ENCODE measurements around the gene SYT1.

The SYT1 gene

DNA sequence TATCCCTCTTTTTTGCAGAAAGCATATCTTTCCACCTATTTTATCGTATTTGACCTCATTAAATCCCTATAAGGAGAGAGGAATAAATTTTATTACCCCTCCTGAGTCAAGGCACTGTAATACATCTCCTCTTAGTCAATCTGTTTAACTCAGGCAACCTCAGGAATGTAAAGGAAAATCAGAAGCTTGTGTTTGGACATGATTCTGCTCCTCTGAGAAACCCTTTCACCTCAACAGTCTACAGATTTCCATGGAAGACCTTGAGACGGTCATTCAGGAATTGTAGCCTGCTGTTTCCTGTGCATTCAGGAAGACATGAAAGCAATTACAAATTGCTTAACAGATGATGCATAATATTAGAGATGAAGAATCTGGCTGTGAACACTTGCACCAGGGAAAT is 465.4 kb downstream of the SYT1 start:
- H3K9me3 ChIP-seq (ENCODE audit: control insufficient read depth, low read length): no peaks in the 10 kb centered on the region
- no peak overlapping the region for H3K27ac ChIP-seq (ENCODE audit: low read depth, low read length, severe bottlenecking)
- no peak overlapping the region for H3K4me3 ChIP-seq (ENCODE audit: extremely low read depth, insufficient read depth, low read length, poor library complexity, severe bottlenecking)
- no CpG with 5 or more reads among the region's 2 CpGs for WGBS, 2 experiments (ENCODE audit: insufficient coverage in 2 of 2)
- H3K36me3 ChIP-seq (ENCODE audit: control insufficient read depth, insufficient read depth, low read length): no peaks in the 10 kb centered on the region
- no peaks in the 10 kb centered on the region for H3K4me1 ChIP-seq (ENCODE audit: control insufficient read depth, insufficient read depth, low read length, poor library complexity, severe bottlenecking)

DNA sequence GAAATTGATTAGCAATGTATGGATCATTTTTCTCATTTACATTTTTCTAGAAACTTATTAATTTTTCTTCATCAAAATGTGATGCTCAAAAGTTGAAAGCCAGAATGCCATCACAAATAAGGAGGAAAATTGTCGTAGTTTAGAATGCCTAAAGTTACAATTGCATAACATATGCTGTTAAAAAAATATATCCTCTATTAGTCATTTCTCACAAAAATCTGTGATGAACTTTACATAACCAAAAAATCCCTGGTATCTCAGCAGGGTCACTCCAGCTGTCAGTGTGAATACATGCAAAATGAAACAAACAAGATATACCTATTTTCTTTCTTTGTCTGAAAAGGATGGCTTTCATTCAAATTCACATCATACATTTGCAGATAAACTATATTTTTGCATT is 467.3 kb downstream of the SYT1 start:
- Histone ChIP-seq H3K27ac (ENCODE audit: low read depth, low read length, severe bottlenecking) (no peak overlapping the region), H3K36me3 (ENCODE audit: control insufficient read depth, insufficient read depth, low read length) (no peaks in the 10 kb centered on the region), H3K4me1 (ENCODE audit: control insufficient read depth, insufficient read depth, low read length, poor library complexity, severe bottlenecking) (no peaks in the 10 kb centered on the region), H3K4me3 (ENCODE audit: extremely low read depth, insufficient read depth, low read length, poor library complexity, severe bottlenecking) (no peak overlapping the region), H3K9me3 (ENCODE audit: control insufficient read depth, low read length) (no peaks in the 10 kb centered on the region)
- no CpG with 5 or more reads among the region's 1 CpG for WGBS, 2 experiments (ENCODE audit: insufficient coverage in 2 of 2)

DNA sequence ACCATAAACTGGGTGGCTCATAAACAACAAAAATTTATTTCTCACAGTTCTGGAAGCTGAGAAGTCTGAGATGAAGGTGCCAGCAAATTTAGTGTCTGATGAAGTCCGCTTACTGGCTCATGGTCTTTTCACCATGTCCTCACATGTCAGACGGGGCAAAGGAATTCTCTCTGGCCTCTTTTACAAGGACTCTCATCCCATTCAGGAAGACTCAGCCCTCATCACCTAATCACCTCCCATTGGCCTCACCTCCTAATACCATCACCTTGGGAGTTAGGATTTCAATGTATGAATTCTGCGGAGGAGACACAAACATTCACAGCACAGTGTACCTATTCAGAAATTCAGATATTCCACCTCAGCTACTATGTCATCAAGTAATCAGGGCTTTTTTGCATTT is 468.6 kb downstream of the SYT1 start:
- Histone ChIP-seq H3K36me3 (ENCODE audit: control insufficient read depth, insufficient read depth, low read length) (no peaks in the 10 kb centered on the region), H3K4me3 (ENCODE audit: extremely low read depth, insufficient read depth, low read length, poor library complexity, severe bottlenecking) (no peak overlapping the region), H3K4me1 (ENCODE audit: control insufficient read depth, insufficient read depth, low read length, poor library complexity, severe bottlenecking) (no peaks in the 10 kb centered on the region), H3K9me3 (ENCODE audit: control insufficient read depth, low read length) (no peaks in the 10 kb centered on the region), H3K27ac (ENCODE audit: low read depth, low read length, severe bottlenecking) (no peak overlapping the region)
- WGBS, 2 experiments (ENCODE audit: insufficient coverage in 2 of 2): 94 to 100% methylated on average over 2 to 3 of the region's 3 CpGs

DNA sequence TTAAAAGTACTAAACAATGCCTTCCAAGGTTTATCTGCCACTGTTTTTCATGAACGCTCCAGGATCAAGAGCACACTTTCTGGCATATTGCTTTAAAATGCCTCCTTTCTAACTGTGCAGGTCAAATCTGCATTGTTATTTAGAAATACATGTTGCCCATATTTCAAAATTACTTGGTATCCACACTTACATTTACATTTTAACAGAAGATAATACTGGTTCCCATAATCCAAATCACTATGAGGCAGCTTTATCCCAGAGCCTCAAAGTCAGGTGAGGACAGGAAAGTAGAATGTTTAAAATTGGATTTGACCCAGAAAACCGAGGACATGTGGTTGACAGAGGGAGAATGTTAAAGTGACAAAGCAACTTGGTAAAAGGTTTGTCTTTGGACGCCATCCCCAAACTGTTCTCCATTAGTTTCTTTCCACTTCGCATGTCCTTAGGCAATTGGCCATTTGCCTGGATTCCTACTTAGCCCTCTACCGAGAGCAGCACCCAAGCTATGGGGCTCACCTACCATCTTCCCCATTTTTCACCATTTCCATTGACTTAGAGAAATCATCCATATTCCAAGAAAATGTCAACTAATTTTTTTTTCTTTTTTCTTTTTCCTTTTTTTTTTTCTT is 473.2 kb downstream of the SYT1 start:
- Histone ChIP-seq H3K4me1 (ENCODE audit: control insufficient read depth, insufficient read depth, low read length, poor library complexity, severe bottlenecking) (no peaks in the 10 kb centered on the region), H3K9me3 (ENCODE audit: control insufficient read depth, low read length) (no peaks in the 10 kb centered on the region), H3K27ac (ENCODE audit: low read depth, low read length, severe bottlenecking) (no peak overlapping the region), H3K4me3 (ENCODE audit: extremely low read depth, insufficient read depth, low read length, poor library complexity, severe bottlenecking) (no peak overlapping the region), H3K36me3 (ENCODE audit: control insufficient read depth, insufficient read depth, low read length) (no peaks in the 10 kb centered on the region)
- 93 to 94% methylated on average over 4 to 5 of the region's 5 CpGs for WGBS, 2 experiments (ENCODE audit: insufficient coverage in 2 of 2)

DNA sequence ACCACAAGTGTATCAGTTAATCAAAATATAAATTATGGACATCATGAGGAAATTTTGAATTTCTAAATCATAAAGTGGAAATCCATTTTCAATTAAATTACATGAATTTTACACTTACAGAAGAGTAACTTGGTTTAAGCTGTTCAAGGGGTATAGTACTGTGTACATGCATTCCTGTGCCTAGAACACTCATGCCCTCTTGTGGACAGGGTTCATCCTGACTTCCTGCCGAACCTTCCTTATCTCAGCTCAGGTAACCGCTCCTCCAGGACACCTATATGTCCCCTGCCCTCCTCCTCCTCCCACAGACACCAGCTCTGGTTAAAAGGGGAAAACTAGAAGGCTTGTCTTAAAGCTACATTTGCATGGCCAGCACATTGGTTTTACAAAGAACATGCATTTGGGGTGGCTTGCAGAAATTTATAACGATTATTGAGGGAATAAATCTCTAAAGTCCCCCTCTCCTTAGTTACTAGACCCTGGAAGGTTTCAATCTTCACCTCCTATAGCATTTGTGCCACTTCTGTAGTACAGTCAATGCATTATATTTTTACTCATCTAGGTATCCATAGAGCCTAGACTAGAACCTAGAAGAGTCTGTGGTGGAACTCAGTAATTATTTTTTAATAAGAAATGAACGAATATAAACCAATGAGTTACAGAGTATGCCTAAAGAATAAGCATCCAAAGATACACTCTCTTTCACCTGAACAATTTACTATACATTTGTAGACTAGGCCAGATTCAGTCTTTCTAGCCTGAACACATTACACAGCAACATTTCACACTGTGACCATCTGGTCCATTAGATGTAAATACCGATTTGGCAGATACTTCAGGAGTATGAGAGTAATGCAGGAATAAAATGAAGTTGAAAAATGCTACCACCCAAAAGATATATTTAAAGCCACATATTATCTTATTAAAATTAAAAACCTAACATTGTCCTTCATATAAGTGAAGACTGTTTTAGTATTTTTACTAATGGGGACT is 480.6 kb downstream of the SYT1 start:
- WGBS, 2 experiments (ENCODE audit: insufficient coverage in 2 of 2): 40 to 67% methylated on average over 1 to 2 of the region's 5 CpGs
- no peak overlapping the region for H3K4me3 ChIP-seq (ENCODE audit: extremely low read depth, insufficient read depth, low read length, poor library complexity, severe bottlenecking)
- no peaks in the 10 kb centered on the region for H3K36me3 ChIP-seq (ENCODE audit: control insufficient read depth, insufficient read depth, low read length)
- H3K9me3 ChIP-seq (ENCODE audit: control insufficient read depth, low read length): no peaks in the 10 kb centered on the region
- H3K4me1 ChIP-seq (ENCODE audit: control insufficient read depth, insufficient read depth, low read length, poor library complexity, severe bottlenecking): no peaks in the 10 kb centered on the region
- no peak overlapping the region for H3K27ac ChIP-seq (ENCODE audit: low read depth, low read length, severe bottlenecking)

DNA sequence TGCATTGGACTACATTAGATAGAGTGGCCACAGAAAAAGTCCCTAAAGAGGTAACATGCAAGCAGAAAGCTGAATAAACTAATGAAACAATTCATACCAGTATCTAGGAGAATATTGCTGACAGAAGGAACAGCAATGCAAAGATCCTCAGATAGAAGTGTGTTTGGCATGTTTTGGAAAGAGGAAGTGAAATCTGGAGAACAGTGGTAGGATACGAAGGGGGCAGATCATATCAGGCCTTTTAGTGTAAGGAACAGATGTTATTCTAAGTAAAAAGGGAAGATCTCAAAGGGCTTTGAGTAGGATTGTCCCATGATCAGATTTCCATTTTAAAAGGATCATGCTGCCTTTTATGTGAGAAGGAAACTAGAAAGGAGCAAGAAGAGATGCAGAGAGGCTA is 483.3 kb downstream of the SYT1 start:
- H3K4me1 ChIP-seq (ENCODE audit: control insufficient read depth, insufficient read depth, low read length, poor library complexity, severe bottlenecking): no peaks in the 10 kb centered on the region
- H3K9me3 ChIP-seq (ENCODE audit: control insufficient read depth, low read length): no peaks in the 10 kb centered on the region
- no peak overlapping the region for H3K4me3 ChIP-seq (ENCODE audit: extremely low read depth, insufficient read depth, low read length, poor library complexity, severe bottlenecking)
- 80 to 100% methylated on average over 1 of the region's 1 CpG for WGBS, 2 experiments (ENCODE audit: insufficient coverage in 2 of 2)
- no peak overlapping the region for H3K27ac ChIP-seq (ENCODE audit: low read depth, low read length, severe bottlenecking)
- no peaks in the 10 kb centered on the region for H3K36me3 ChIP-seq (ENCODE audit: control insufficient read depth, insufficient read depth, low read length)

DNA sequence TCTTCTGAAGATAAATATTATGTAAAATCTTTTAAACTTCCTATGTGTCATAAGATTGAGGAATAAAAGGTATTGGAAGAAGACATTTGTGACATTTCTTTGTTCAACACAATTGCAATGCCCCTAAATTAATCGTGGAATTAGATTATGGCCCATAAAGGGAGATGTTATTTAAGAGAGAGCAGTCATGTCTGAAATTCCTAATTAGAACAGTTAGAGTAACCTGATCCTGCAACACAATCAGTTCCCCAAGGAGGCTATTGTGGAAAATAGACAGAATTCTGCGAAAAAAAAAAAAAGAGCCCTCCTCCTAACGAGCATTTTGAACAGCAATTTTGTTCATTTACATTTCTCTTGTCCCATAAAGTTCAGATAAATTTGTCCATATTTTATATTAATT is 486.7 kb downstream of the SYT1 start:
- H3K4me3 ChIP-seq (ENCODE audit: extremely low read depth, insufficient read depth, low read length, poor library complexity, severe bottlenecking): no peak overlapping the region
- H3K27ac ChIP-seq (ENCODE audit: low read depth, low read length, severe bottlenecking): no peak overlapping the region
- 60 to 100% methylated on average over 1 of the region's 3 CpGs for WGBS, 2 experiments (ENCODE audit: insufficient coverage in 2 of 2)
- H3K9me3 ChIP-seq (ENCODE audit: control insufficient read depth, low read length): no peaks in the 10 kb centered on the region
- no peaks in the 10 kb centered on the region for H3K4me1 ChIP-seq (ENCODE audit: control insufficient read depth, insufficient read depth, low read length, poor library complexity, severe bottlenecking)
- H3K36me3 ChIP-seq (ENCODE audit: control insufficient read depth, insufficient read depth, low read length): peaks cover 5% of the 10 kb centered on the region

DNA sequence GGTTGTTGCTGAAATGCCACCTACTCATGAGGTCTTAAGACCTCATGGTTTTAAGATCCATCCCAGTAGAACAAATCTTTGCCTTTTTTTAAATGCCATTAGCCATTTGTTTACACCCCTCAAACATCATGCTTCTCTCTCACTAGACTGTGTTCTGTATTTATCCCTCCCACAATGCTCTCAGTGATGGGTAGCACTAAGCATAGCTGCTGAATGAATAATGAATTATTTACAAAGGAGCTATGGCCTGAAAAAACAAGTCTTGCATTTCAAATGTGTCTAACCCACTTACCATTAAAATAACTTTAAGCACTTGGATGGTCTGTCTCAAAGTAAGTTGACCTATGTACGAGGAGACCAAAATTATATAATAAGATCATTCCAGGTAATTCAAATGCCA is 491.6 kb downstream of the SYT1 start:
- H3K27ac ChIP-seq (ENCODE audit: low read depth, low read length, severe bottlenecking): no peak overlapping the region
- H3K36me3 ChIP-seq (ENCODE audit: control insufficient read depth, insufficient read depth, low read length): peaks cover 5% of the 10 kb centered on the region
- H3K4me1 ChIP-seq (ENCODE audit: control insufficient read depth, insufficient read depth, low read length, poor library complexity, severe bottlenecking): no peaks in the 10 kb centered on the region
- WGBS, 2 experiments (ENCODE audit: insufficient coverage in 2 of 2): no CpG with 5 or more reads among the region's 1 CpG
- no peak overlapping the region for H3K4me3 ChIP-seq (ENCODE audit: extremely low read depth, insufficient read depth, low read length, poor library complexity, severe bottlenecking)
- H3K9me3 ChIP-seq (ENCODE audit: control insufficient read depth, low read length): no peaks in the 10 kb centered on the region

DNA sequence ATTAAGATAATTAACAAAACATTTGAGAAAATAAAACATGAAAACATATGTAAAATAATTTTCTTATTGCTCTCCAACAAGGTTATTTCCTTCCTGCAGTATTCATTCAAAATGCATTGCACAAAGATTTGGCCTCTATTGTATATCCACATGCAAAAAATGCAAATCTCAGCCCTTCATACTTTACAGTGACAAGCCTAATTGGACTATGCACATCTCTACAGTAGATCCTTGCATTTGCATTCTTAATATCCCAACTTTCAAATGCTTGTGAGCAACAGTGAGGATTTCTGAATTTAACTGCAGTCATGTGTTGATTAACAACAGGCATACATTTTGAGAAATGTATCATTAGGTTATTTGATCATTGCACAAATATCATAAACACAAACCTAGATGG is 492.5 kb downstream of the SYT1 start:
- Histone ChIP-seq H3K27ac (ENCODE audit: low read depth, low read length, severe bottlenecking) (no peak overlapping the region), H3K4me1 (ENCODE audit: control insufficient read depth, insufficient read depth, low read length, poor library complexity, severe bottlenecking) (no peaks in the 10 kb centered on the region), H3K36me3 (ENCODE audit: control insufficient read depth, insufficient read depth, low read length) (peaks cover 5% of the 10 kb centered on the region), H3K4me3 (ENCODE audit: extremely low read depth, insufficient read depth, low read length, poor library complexity, severe bottlenecking) (no peak overlapping the region), H3K9me3 (ENCODE audit: control insufficient read depth, low read length) (no peaks in the 10 kb centered on the region)

DNA sequence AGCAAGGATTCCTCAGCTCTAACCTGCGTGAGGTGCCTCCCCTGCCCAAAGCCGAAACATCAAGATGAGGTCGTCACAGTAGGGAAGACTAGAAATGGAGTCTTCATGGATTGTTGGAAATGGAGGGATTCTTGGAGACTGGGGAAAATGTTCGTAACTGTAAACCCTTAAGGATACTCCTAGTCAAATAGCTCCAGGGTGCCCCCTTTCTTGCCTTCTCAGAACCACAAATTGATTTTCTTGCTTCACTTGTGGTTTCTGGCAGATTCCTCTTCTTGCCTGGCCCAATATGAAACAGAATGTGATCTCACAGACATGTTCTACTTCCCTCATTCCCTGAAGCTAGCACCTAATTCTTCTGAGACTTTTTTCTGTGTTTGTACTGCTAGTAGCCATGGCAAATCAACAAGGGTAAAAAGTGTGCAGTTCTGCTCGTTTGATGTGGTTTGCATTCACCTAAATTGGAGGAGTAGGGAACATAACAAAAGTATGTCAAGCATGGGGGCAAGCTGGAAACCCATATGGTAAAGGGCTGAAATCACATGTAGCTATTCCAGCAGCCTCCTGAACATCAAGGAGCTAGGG is 494.2 kb downstream of the SYT1 start:
- H3K9me3 ChIP-seq (ENCODE audit: control insufficient read depth, low read length): no peaks in the 10 kb centered on the region
- H3K27ac ChIP-seq (ENCODE audit: low read depth, low read length, severe bottlenecking): no peak overlapping the region
- peaks cover 5% of the 10 kb centered on the region for H3K36me3 ChIP-seq (ENCODE audit: control insufficient read depth, insufficient read depth, low read length)
- H3K4me3 ChIP-seq (ENCODE audit: extremely low read depth, insufficient read depth, low read length, poor library complexity, severe bottlenecking): no peak overlapping the region
- 84 to 85% methylated on average over 4 of the region's 5 CpGs for WGBS, 2 experiments (ENCODE audit: insufficient coverage in 2 of 2)
- no peaks in the 10 kb centered on the region for H3K4me1 ChIP-seq (ENCODE audit: control insufficient read depth, insufficient read depth, low read length, poor library complexity, severe bottlenecking)

DNA sequence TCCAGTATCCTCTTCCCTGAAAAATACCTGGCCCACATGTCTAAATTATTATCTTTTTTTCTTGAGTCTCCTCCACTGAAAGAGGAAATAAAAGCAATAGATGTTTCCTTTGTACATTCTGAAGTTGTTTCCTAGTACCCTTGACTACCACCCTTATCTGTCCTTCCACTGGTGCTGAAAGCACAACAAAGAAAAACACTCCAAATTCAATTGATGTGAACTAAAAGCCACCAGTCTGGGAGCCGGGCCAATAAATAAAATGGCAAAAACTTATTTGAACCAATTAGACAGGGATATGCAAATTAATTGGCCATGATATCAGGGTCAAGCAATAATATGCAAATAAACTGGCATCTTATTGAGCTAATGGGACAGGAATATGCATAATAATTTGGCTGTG is 495.7 kb downstream of the SYT1 start:
- Histone ChIP-seq H3K4me3 (ENCODE audit: extremely low read depth, insufficient read depth, low read length, poor library complexity, severe bottlenecking) (no peak overlapping the region), H3K4me1 (ENCODE audit: control insufficient read depth, insufficient read depth, low read length, poor library complexity, severe bottlenecking) (no peaks in the 10 kb centered on the region), H3K27ac (ENCODE audit: low read depth, low read length, severe bottlenecking) (no peak overlapping the region), H3K36me3 (ENCODE audit: control insufficient read depth, insufficient read depth, low read length) (no peaks in the 10 kb centered on the region), H3K9me3 (ENCODE audit: control insufficient read depth, low read length) (no peaks in the 10 kb centered on the region)
- 80% methylated on average over 1 of the region's 1 CpG; no CpG with 5 or more reads in 1 of the 2 experiments for WGBS, 2 experiments (ENCODE audit: insufficient coverage in 2 of 2)
